NCI-H1694 treated with DMSO at 0.1 percent for 48 hours (cell line): Measurements from ENCODE around the gene PGF.

Experiments
- DNase-seq: peaks from one replicate; lab custom pipeline; 2025; lab: John Stamatoyannopoulos, UW

The PGF gene

DNA sequence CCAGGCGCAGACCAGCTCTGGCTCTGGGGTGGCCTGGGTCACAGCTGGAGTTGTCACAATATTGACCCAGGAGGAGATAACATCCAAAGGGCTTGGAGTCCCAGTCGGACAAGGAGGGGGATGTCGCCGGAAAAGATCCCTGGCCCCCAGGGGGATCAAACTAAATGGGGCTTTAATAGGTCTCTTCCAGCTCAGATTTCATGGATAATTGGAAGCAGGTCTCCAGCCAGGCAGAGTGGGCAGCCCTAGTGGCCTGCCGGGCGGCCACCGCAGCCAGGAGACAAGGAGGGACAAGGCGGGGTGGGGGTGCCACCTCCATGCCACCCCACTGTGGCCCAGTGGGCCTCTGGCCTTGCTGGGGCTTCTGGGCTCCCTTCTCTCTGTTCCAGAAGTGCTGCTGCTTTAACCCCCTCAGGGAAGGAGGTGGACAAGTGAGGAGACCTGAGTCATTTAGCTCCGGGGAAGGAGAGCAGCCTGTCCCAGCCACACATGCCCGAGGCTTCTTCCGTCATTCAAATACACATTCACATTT lies 23.1 kb upstream of the PGF start:
- no peak for DNase-seq

- DNase-seq: no peak
Observed at GRCh38 chr14:74977901-74978385, 22.5 kb upstream of the PGF start.

- no peak for DNase-seq
Observed at GRCh38 chr14:74977164-74977900, 21.9 kb upstream of the PGF start.

DNA sequence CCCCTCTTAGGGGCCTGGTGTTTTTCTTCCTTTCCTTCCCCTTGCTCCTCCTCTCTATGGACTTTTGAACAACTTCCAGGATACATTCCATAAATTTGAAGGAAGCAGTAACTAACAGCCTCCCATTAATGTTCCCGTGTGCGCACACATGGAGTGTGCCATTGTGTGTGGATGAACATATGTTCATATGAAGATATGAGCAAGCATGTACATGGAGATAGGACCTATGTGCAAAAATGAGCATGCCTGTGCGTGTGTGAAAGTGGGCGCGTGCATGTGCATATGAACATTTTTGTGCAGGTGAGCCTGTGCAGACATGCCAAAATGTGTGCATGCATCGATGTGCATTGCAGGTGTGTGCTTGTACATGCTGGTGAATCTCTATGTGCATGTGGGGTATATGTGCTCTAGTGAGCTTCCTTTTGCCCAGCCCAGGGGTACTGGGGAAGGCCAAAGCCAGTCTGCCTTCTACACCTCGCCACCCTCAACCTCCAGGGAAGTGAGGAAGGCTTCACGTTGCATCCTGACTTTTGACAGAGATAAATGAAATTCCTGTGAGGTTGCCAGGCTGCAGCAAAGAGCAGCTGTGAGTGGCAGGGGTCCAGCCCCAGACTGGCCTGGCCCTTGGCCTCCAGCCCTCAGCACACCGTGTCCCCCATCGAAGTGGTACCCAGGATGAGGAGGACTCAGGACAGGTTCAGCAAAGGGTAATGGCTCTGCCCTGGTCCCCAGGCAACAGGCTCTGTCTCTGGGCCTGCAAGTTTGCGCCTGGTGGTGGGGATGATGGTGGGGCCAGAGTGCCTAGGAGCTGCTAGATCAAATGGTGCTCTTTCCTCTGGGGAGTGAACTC lies 21.1 kb upstream of the PGF start:
- DNase-seq: no peak

GRCh38 chr14:74975059-74975810 lies 19.8 kb upstream of the PGF start:
- DNase-seq: no peak

DNA sequence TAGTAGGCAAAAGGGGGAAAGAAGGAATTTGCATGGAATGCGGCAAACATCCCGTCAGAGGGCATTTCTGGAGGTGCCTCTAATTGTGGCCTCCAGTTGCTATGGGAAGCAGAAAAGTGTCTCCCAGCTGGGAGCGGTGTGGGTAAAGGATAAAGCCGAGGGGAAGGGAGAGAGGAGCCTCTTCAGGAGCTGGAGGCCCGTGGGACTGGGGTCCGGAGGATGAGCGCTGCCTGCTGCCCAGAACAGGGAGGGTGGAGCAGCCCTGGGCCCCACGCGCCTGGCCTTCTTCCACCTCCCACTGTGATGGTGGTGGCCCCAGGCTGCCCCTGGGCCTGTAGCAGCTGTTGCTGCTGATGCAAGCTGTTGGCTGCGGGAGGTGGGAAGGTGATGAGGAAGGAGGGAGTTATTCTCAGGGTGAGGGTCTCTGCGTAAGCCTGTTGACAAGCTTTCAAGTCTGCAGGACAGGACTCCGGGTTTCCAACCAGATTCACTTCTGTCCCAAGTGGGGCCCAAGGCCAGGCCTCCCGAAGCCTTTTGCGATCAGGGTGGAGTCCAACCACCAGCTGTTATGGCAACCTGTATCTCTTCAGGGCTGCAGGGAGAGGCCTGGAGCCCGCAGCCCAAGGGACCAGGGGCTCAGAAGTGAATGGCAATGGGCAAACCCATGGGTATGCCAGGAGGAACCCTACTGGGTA lies 19.1 kb upstream of the PGF start:
- no peak for DNase-seq

DNA sequence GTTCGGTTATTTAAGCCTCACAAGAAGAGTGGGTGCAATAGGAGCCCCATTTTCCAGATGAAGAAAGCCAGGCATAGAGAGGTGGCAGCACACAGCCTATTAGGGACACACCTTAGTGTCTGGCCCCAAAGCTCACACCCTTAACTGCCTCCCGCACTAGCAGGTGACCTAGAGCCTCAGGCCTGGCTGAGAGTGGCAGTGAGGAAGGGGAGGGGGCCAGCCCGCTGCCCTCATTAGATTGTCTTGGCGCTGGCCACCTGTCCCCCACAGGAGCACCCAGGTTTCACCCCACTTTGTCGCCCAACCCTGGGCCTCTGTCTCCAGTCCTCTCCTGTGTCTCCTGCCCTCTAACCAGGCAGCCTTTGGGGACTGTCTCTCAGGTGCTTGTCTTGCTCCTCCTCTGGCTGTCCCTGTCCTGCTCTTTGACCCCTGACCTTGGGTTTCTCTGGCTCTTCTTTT lies 18.5 kb upstream of the PGF start:
- DNase-seq: no peak

- DNase-seq: no peak
Observed at GRCh38 chr14:74973003-74973653, 17.7 kb upstream of the PGF start.

GRCh38 chr14:74968811-74969210 lies 13.4 kb upstream of the PGF start:
- no peak for DNase-seq

DNA sequence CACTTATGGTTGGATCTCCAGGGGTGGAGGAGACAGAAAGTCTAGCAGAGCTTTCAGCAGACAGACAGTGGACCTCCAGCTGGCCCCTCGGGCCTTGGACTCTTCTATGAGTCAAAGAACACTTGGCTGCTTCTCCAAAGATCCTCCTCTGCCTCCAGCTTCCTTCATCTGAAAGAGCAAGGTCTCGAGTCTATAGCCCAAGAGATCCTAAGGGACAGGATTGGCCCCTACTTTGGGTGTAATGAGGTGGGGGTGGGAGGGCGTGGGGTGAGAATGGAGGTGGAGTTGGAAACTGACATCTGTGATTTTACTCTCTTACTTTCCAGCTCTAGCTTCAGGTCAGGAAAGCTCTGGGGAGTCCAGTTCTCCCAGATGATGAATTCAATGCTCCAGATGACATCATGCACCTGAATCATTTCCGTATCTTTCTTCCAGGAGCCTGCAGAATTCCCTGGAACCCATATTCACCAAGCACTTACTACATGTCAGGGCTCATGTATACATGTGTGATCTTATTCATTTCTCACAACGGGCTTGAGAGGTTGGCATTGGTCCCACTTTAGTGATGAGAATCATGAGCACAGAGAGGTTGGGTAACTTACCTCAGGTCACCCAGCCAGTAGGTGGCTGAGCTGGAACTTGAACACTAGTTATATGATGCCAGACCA lies 10.2 kb upstream of the PGF start:
- no peak for DNase-seq

DNA sequence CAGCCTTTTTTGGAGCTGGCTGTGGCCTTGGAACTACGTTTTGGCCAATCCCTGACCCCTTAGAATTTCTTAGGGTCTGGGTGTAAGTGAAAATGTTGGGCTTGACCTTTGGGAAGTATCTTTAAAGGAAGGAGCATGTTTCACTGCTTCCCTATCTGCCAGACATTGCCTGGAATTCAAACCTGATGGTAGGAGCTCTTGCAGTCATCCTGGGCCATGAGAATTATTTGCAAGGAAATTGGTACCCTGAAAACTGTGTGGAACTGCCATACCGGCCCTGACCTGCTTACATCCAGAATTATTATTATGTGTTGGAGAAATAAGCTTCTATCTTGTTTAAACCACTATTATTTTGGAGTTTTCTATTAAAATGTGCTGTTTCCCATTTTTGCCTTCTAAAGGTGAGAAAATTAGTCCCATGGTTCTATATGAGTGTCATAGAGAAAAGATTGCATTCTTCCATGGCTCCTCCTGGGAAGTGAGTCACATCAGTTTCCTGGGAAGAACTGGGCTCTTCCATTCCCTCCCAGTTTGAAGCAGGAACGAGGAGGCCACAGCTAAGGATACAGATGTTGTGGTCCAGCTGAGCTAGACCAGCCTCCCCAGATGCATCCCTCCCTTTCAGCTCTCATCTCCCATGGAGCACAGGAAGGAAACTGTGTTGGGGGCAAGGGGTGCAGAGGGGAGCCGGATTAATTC lies 9.5 kb upstream of the PGF start:
- DNase-seq: no peak

GRCh38 chr14:74963705-74964271 lies 8.4 kb upstream of the PGF start:
- DNase-seq: no peak

DNA sequence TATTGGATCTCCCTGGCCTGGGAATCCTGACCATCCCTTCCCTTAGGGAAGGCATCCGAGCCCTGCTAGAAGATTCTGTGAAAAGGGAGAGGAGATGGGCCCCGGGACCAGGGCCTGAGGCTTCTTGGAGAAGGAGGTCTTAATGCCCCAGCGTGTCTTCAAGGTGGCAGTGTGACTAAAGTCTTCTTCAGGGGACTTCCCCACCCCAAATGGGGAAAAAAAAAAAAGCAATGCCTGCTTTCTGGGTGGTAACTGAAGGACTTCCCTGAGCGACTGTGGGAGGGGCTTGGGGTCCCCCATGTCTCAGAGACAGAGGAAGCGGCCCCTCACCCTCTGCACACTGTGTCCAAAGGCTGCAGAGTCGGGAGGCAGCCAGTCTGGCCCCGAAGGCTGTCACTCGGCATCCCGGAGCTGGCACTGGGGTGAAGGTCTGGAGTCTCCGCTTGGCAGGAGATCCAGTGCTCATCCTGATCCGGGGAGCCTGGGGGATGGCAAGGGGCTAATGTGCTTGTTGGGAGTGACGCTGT lies 7.8 kb upstream of the PGF start:
- no peak for DNase-seq

DNA sequence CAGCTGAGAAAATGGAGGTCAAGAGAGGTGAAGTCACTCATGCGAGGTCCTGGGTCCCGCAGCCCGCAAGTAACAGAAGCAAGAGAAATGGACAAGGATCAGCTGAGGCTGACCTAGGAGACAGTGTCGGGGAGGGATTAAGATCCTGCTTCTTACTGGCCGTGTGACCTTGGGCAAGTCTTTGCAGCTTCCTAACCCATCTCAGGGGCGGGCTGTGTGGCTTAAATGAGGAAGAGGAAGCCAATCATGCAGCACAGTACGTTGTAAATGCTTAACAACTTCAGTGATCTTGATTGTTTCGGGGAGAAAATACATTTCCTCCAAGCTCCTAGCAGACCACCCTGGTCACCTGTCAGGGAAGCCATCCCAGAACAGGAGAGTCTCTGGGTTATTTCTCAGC lies 7.1 kb upstream of the PGF start:
- DNase-seq: no peak

DNA sequence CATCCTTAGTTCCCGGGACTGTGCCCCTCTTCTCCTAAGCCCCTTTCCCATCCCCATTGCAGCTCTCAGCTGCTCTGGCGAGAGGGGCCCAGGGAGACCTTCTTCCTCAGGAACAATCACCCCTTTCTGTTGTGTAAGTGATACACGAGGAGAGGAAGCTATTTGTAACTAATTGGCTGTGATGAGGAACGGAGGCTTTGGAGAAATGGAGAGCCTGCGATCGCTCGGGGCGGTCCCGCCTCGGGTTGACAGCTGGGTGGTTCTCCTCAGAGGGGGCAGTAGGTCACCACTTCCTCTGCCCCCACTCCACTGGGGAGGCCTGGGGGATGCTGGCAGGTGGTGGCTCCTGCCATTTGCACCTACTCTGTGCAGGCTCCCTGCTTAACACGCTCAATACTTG lies 6.6 kb upstream of the PGF start:
- no peak for DNase-seq

GRCh38 chr14:74961238-74961911 lies 6.0 kb upstream of the PGF start:
- no peak for DNase-seq

DNA sequence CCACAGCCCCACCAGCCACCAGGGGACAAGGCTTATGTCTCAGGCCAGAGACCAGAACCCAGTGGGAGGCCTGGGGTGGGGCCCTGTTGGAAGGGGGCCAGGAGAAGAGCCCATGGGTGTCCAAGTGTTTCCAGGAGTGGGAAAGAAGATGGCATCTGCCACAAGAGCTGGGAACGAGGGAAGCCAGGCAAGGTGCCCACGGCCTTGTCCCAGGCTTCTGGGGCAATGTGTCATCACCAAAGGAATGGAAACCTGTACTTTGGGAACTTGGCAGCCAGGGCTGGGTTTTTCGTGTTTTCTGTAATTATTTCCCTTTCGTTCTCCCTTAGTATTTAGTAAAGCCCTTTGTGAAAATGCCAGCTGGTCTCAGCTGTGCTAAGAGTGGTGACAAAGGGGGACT lies 5.3 kb upstream of the PGF start:
- DNase-seq: no peak

DNA sequence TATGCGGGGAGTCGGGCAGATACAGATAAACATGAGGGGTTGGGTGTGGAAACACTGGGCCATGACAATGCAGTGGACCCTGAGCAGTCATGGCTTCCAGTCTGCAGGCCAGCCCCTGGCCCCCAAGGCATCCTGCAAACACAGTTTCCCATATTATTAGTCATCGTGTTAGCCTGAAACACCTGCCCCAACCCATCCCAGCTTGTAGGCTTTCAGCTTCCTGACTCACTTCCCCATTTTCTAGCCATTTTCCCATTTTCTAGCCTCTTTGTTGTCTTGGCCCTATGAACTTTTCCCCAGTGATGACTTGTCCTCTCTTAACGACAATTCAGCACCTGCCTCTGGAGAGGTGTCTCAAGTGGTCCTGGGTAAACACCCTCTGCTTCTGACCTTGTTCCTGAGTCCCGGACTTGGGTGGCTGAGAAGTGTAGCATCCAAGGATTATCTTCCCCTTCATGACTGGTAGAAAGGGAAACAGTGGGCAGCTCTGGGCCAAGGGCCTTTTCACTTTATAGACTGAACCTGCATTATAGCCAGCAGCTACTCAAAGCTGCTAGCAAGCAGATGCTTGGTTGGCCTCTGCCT lies 4.3 kb upstream of the PGF start:
- DNase-seq: no peak
